Endothelial cell (in vitro differentiated cells): ENCODE measurements around the gene KRT82. TPM values are rescaled to one million over a fixed set of nuclear protein-coding genes. Genes with fewer than 3 reads are reported as not detected.

ENCODE experiments used
- DNase-seq: peaks from one replicate; pipeline ENCODE4 v3.0.0; 2021; ENCODE audit warnings: low spot score
- H3K27ac Mint-ChIP-seq: one replicate; pipeline ENCODE4 v1.8.0; 2021; ENCODE audit warnings: mixed read lengths, inconsistent platforms; ENCODE audit not compliant: unreplicated experiment
- H3K27me3 Mint-ChIP-seq: one replicate; pipeline ENCODE4 v1.8.0; 2021; ENCODE audit warnings: mild to moderate bottlenecking, moderate library complexity, mixed read lengths, inconsistent platforms; ENCODE audit not compliant: unreplicated experiment
- H3K36me3 Mint-ChIP-seq: one replicate; pipeline ENCODE4 v1.8.0; 2021; ENCODE audit warnings: mild to moderate bottlenecking, low read depth, mixed read lengths, inconsistent platforms; ENCODE audit not compliant: unreplicated experiment
- H3K4me1 Mint-ChIP-seq: one replicate; pipeline ENCODE4 v1.8.0; 2021; ENCODE audit warnings: mild to moderate bottlenecking, mixed read lengths, inconsistent platforms; ENCODE audit not compliant: unreplicated experiment
- H3K4me3 Mint-ChIP-seq: one replicate; pipeline ENCODE4 v1.8.0; 2021; ENCODE audit warnings: mild to moderate bottlenecking, mixed read lengths, inconsistent platforms; ENCODE audit not compliant: unreplicated experiment
- H3K9me3 Mint-ChIP-seq: one replicate; pipeline ENCODE4 v1.8.0; 2021; ENCODE audit warnings: mixed read lengths, inconsistent platforms; ENCODE audit not compliant: unreplicated experiment
- CTCF ChIP-seq: fragments of 200-600 bp; sonication (generic); IDR thresholded peaks from one replicate; pipeline ENCODE4 v1.5.0; 2021; ENCODE audit warnings: antibody characterized with exemption; ENCODE audit not compliant: unreplicated experiment
- total RNA-seq: library from RNA; stranded (reverse); fragmentation: NEBNext Ultra II Directional; extraction: Animal tissue kit (Norgen Biotek cat#: 25700); gene quantifications from one replicate; pipeline ENCODE4 v1.2.1, GENCODE V29; 2021; ENCODE audit not compliant: unreplicated experiment

Gene KRT82
- total RNA-seq, 1 donor from 2014 or later: not detected

DNA sequence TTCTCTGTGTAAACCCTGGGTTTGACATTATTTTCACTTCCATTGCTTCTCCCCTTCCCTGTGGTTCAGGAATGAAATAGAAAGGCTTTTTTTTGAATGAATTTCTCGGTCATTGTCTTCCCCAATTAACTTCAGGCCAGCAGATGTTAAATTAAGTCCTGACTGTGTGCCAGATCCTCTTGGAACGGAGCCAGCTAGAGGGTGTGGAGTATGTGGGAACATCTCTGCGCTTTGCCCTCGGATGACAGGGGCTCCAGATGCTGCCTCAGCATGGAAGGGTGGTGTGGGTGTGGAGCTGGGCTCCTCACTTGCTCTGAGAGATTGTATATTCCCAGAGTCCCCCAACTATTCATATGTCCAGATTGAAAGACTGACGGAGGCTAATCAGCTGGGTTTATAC is 51.9 kb downstream of the KRT82 start:
- no peaks in the 10 kb centered on the region for H3K36me3 Mint-ChIP-seq
- DNase-seq: no peak
- H3K4me3 Mint-ChIP-seq: no peak overlapping the region
- peaks cover 3% of the 10 kb centered on the region for H3K4me1 Mint-ChIP-seq
- no peak for TF ChIP-seq CTCF
- H3K27me3 Mint-ChIP-seq: peaks cover 4% of the 10 kb centered on the region
- no peak overlapping the region for H3K27ac Mint-ChIP-seq
- no peaks in the 10 kb centered on the region for H3K9me3 Mint-ChIP-seq

DNA sequence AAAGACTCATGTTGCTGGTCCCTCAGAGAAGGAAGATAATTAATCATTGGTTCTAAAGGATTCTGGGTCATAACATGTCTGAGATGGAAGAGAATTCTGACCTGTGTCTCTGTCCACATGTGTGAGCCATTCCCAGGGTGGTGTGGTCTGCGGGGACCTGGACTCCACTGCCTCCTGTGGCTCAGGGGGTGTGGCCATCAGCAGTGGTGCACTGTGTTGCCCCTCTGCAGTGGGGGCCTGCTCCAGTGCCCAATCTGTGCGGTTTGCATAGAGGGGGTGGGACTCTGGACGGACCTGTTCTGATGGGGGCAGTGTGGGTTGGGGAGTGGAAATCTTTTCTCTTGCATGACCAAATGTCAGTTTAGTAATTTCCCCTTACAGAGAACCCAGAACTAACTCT is 52.4 kb downstream of the KRT82 start:
- Mint-ChIP-seq H3K4me1 (peaks cover 3% of the 10 kb centered on the region), H3K4me3 (no peak overlapping the region), H3K27me3 (peaks cover 4% of the 10 kb centered on the region), H3K9me3 (no peaks in the 10 kb centered on the region), H3K36me3 (no peaks in the 10 kb centered on the region), H3K27ac (no peak overlapping the region)
- no peak for TF ChIP-seq CTCF
- DNase-seq: no peak

GRCh38 chr12:52352951-52353350 is 53.2 kb downstream of the KRT82 start:
- Mint-ChIP-seq H3K36me3 (no peaks in the 10 kb centered on the region), H3K27ac (no peak overlapping the region), H3K4me1 (no peaks in the 10 kb centered on the region), H3K27me3 (peaks cover 4% of the 10 kb centered on the region), H3K4me3 (no peak overlapping the region), H3K9me3 (no peaks in the 10 kb centered on the region)
- DNase-seq: no peak
- no peak for TF ChIP-seq CTCF

DNA sequence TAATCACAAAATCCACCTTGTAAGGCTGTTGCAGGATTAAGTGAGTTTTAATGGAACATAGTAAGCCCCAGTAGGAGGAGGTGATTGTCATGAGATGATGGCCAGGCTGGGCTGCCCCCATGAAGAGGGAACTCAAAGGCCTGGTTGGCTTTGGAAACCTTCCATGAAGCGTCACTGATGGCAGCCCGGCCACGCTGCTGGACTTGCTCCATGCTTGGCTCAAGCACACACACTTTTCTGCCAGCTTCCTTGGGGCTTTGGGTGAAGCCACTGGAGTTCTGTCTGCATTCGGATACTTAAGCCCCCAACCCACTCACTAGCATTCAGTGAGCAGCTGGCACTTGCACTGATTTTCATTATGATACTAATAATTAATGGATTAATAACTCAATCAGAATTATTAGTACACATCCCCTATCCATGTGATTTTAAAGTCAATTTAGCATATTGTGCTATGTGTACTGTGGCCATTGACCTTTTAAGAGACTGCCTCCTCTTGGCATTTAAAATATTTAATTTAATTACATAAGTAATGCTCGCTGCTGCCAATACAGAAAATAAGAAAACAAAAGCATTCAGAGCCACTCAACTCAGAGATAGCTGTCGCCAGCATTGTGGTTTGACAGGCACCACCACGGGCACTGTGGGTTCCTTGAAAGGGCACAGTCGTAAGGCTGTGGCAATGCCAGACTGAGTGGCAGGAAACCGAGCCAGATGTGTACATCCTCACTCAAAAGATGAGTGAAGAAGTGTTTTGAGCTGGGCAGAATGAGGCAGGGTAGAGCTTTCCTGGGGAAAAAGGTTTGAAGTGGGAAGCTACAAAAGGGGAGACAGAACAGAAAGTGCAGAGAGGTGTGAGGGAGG is 54.7 kb downstream of the KRT82 start:
- Mint-ChIP-seq H3K36me3 (no peaks in the 10 kb centered on the region), H3K4me1 (no peaks in the 10 kb centered on the region), H3K27ac (no peak overlapping the region), H3K27me3 (peaks cover 2% of the 10 kb centered on the region), H3K4me3 (no peak overlapping the region), H3K9me3 (no peaks in the 10 kb centered on the region)
- DNase-seq: no peak
- TF ChIP-seq CTCF: no peak

- H3K4me3 Mint-ChIP-seq: no peak overlapping the region
- no peaks in the 10 kb centered on the region for H3K4me1 Mint-ChIP-seq
- H3K9me3 Mint-ChIP-seq: no peaks in the 10 kb centered on the region
- DNase-seq: no peak
- TF ChIP-seq CTCF: no peak
- no peak overlapping the region for H3K27ac Mint-ChIP-seq
- H3K36me3 Mint-ChIP-seq: no peaks in the 10 kb centered on the region
- H3K27me3 Mint-ChIP-seq: peaks cover 2% of the 10 kb centered on the region
These were observed 55.3 kb downstream of the KRT82 start for GRCh38 chr12:52350786-52351185.
